ENCODE results near the gene KY.

KY gene

GRCh38 chr3:134666466-134666865 is 15.6 kb upstream of the KY start:
- no peak for TF ChIP-seq RAD21 (IDR thresholded peaks at IDR 0.05; ENCODE audit: low read depth)
- TF ChIP-seq CREB1 (IDR thresholded peaks at IDR 0.05; ENCODE audit: low read depth), result no peak
- no peak for TF ChIP-seq ZBTB7A (IDR thresholded peaks at IDR 0.05; ENCODE audit: low read depth)
- no peak for TF ChIP-seq EP300 (IDR thresholded peaks at IDR 0.05; ENCODE audit: borderline replicate concordance)
- no peak for TF ChIP-seq TAF1 (IDR thresholded peaks at IDR 0.05; ENCODE audit: low read depth)
- TF ChIP-seq USF1 (IDR thresholded peaks at IDR 0.05), result no peak
- TF ChIP-seq TCF12 (IDR thresholded peaks at IDR 0.05; ENCODE audit: low read depth), result no peak
- no peak for TF ChIP-seq CEBPB (IDR thresholded peaks at IDR 0.05)
- no peak for TF ChIP-seq NFIC (IDR thresholded peaks at IDR 0.05)
- TF ChIP-seq MAX (IDR thresholded peaks at IDR 0.05), result no peak
- TF ChIP-seq YY1 (IDR thresholded peaks at IDR 0.05; ENCODE audit: low read depth), result no peak
- no peak for TF ChIP-seq EGR1 (IDR thresholded peaks at IDR 0.05)
- TF ChIP-seq, protein P1, sequence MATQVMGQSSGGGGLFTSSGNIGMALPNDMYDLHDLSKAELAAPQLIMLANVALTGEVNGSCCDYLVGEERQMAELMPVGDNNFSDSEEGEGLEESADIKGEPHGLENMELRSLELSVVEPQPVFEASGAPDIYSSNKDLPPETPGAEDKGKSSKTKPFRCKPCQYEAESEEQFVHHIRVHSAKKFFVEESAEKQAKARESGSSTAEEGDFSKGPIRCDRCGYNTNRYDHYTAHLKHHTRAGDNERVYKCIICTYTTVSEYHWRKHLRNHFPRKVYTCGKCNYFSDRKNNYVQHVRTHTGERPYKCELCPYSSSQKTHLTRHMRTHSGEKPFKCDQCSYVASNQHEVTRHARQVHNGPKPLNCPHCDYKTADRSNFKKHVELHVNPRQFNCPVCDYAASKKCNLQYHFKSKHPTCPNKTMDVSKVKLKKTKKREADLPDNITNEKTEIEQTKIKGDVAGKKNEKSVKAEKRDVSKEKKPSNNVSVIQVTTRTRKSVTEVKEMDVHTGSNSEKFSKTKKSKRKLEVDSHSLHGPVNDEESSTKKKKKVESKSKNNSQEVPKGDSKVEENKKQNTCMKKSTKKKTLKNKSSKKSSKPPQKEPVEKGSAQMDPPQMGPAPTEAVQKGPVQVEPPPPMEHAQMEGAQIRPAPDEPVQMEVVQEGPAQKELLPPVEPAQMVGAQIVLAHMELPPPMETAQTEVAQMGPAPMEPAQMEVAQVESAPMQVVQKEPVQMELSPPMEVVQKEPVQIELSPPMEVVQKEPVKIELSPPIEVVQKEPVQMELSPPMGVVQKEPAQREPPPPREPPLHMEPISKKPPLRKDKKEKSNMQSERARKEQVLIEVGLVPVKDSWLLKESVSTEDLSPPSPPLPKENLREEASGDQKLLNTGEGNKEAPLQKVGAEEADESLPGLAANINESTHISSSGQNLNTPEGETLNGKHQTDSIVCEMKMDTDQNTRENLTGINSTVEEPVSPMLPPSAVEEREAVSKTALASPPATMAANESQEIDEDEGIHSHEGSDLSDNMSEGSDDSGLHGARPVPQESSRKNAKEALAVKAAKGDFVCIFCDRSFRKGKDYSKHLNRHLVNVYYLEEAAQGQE (IDR thresholded peaks at IDR 0.05; ENCODE audit: low read depth), result no peak
- no peak for TF ChIP-seq TEAD4 (IDR thresholded peaks at IDR 0.05)
- no peak for TF ChIP-seq FOXM1 (IDR thresholded peaks at IDR 0.05; ENCODE audit: borderline replicate concordance, low read depth)

- TF ChIP-seq TEAD4 (IDR thresholded peaks at IDR 0.05) (no peak), USF1 (IDR thresholded peaks at IDR 0.05) (no peak), RAD21 (IDR thresholded peaks at IDR 0.05; ENCODE audit: low read depth) (no peak), MAX (IDR thresholded peaks at IDR 0.05) (no peak), EP300 (IDR thresholded peaks at IDR 0.05; ENCODE audit: borderline replicate concordance) (no peak), NFIC (IDR thresholded peaks at IDR 0.05) (no peak)
Measured at GRCh38 chr3:134666052-134666451, 15.2 kb upstream of the KY start.

GRCh38 chr3:134665243-134665642 is 14.4 kb upstream of the KY start:
- TF ChIP-seq TEAD4 (IDR thresholded peaks at IDR 0.05) (no peak), NFIC (IDR thresholded peaks at IDR 0.05) (no peak), YY1 (IDR thresholded peaks at IDR 0.05; ENCODE audit: low read depth) (no peak), USF1 (IDR thresholded peaks at IDR 0.05) (no peak), FOXM1 (IDR thresholded peaks at IDR 0.05; ENCODE audit: borderline replicate concordance, low read depth) (no peak), MAX (IDR thresholded peaks at IDR 0.05) (no peak)

GRCh38 chr3:134663721-134664456 is 13.1 kb upstream of the KY start:
- TF ChIP-seq FOXM1 (IDR thresholded peaks at IDR 0.05; ENCODE audit: borderline replicate concordance, low read depth) (no peak), MAX (IDR thresholded peaks at IDR 0.05) (no peak), RAD21 (IDR thresholded peaks at IDR 0.05; ENCODE audit: low read depth) (no peak), TCF12 (IDR thresholded peaks at IDR 0.05; ENCODE audit: low read depth) (no peak), YY1 (IDR thresholded peaks at IDR 0.05; ENCODE audit: low read depth) (no peak), CEBPB (IDR thresholded peaks at IDR 0.05) (no peak), CREB1 (IDR thresholded peaks at IDR 0.05; ENCODE audit: low read depth) (no peak), ZBTB7A (IDR thresholded peaks at IDR 0.05; ENCODE audit: low read depth) (no peak)
- TF ChIP-seq, protein P1 (IDR thresholded peaks at IDR 0.05; ENCODE audit: low read depth), result no peak

GRCh38 chr3:134660046-134660441 is 9.2 kb upstream of the KY start:
- TF ChIP-seq MAX (IDR thresholded peaks at IDR 0.05), result no peak
- TF ChIP-seq CREB1 (IDR thresholded peaks at IDR 0.05; ENCODE audit: low read depth), result no peak
- TF ChIP-seq CEBPB (IDR thresholded peaks at IDR 0.05), result no peak
- TF ChIP-seq FOXM1 (IDR thresholded peaks at IDR 0.05; ENCODE audit: borderline replicate concordance, low read depth), result no peak
- TF ChIP-seq, protein P1 (IDR thresholded peaks at IDR 0.05; ENCODE audit: low read depth), result no peak
- TF ChIP-seq NFIC (IDR thresholded peaks at IDR 0.05), result no peak
- TF ChIP-seq TEAD4 (IDR thresholded peaks at IDR 0.05), result no peak
- TF ChIP-seq USF1 (IDR thresholded peaks at IDR 0.05), result no peak

All from Ishikawa (cell line).